Measurements from ENCODE around the gene C2CD4C. TPM values are rescaled to one million over a fixed set of nuclear protein-coding genes. Genes with fewer than 3 reads are reported as not detected.

The C2CD4C gene
- total and polyA plus RNA-seq, 10 of the 15 experiments (the other 5 are each of a cell fraction or from before 2014, with no cell fraction given), result not detected

- Histone ChIP-seq H3K27ac (ENCODE audit: control insufficient read depth, insufficient read depth) (no peak overlapping the region), H4K20me1 (ENCODE audit: control insufficient read depth, insufficient read depth) (no peaks in the 10 kb centered on the region), H3K4me1 (ENCODE audit: control insufficient read depth, insufficient read depth, low read length) (no peaks in the 10 kb centered on the region), H3K36me3 (ENCODE audit: control insufficient read depth in 2 of 2, insufficient read depth in 2 of 2, low read length in 1 of 2) (no peaks in the 10 kb centered on the region), H3K27me3 (replicated peaks in 1 of 2; ENCODE audit: control insufficient read depth in 2 of 2, insufficient read depth in 2 of 2, low read length in 1 of 2) (no peaks in the 10 kb centered on the region), H3K4me3 (no peak overlapping the region), H3K9me3 (replicated peaks; ENCODE audit: control insufficient read depth, insufficient read depth, low read length) (no peaks in the 10 kb centered on the region), H3K4me2 (ENCODE audit: control insufficient read depth, insufficient read depth) (no peak overlapping the region), H3K79me2 (ENCODE audit: control insufficient read depth, insufficient read depth, low read length) (no peaks in the 10 kb centered on the region), H3K9ac (ENCODE audit: control insufficient read depth, insufficient read depth, low read length) (no peak overlapping the region), H2AFZ (ENCODE audit: control insufficient read depth, low read depth, low read length) (no peak overlapping the region)
- intact Hi-C loops (cut with micrococcal nuclease; ENCODE audit: unreplicated experiment), result no loop called here
- BruUV-seq (replicated peaks), result no TSS peak
- no peak for ATAC-seq
- no peak for DNase-seq (ENCODE audit: low read depth, low spot score)
- WGBS (ENCODE audit: insufficient coverage, insufficient replicate concordance, low lambda C conversion rate, missing lambda C conversion rate), result 70% methylated on average over 16 of the region's 17 CpGs
- ChIA-PET SMC1A (ENCODE audit: uncharacterized antibody, unreplicated experiment) (no interaction called here), RAD21 (ENCODE audit: unreplicated experiment) (no interaction called here), POLR2A (interaction anchor here (0.5 kb wide), 1 partner anchor 159 kb away, joined by 3 read pairs; no protein-coding TSS in a partner anchor), CTCF (no interaction called here)
- TF ChIP-seq CREB1 (IDR thresholded peaks at IDR 0.05; ENCODE audit: low read depth), result no peak
- TF ChIP-seq BHLHE40 (IDR thresholded peaks at IDR 0.05; ENCODE audit: borderline replicate concordance in 1 of 2, low read depth in 2 of 2, low read length in 1 of 2), result no peak
- in situ Hi-C loops (cut with MboI), result no loop called here
- no peak for FAIRE-seq
Observed at GRCh38 chr19:364496-365287, 44.3 kb downstream of the C2CD4C start.

- in situ Hi-C loops (cut with MboI) (no loop called here), intact Hi-C loops (cut with micrococcal nuclease; ENCODE audit: unreplicated experiment) (no loop called here)
- Histone ChIP-seq H3K79me2 (ENCODE audit: control insufficient read depth, insufficient read depth, low read length) (no peaks in the 10 kb centered on the region), H3K4me2 (ENCODE audit: control insufficient read depth, insufficient read depth) (no peak overlapping the region), H3K36me3 (ENCODE audit: control insufficient read depth in 2 of 2, insufficient read depth in 2 of 2, low read length in 1 of 2) (no peaks in the 10 kb centered on the region), H3K9ac (ENCODE audit: control insufficient read depth, insufficient read depth, low read length) (no peak overlapping the region), H4K20me1 (ENCODE audit: control insufficient read depth, insufficient read depth) (no peaks in the 10 kb centered on the region), H3K4me1 (ENCODE audit: control insufficient read depth, insufficient read depth, low read length) (no peaks in the 10 kb centered on the region), H3K4me3 (no peak overlapping the region), H3K27ac (ENCODE audit: control insufficient read depth, insufficient read depth) (no peak overlapping the region), H2AFZ (ENCODE audit: control insufficient read depth, low read depth, low read length) (no peak overlapping the region), H3K9me3 (replicated peaks; ENCODE audit: control insufficient read depth, insufficient read depth, low read length) (no peaks in the 10 kb centered on the region), H3K27me3 (replicated peaks in 1 of 2; ENCODE audit: control insufficient read depth in 2 of 2, insufficient read depth in 2 of 2, low read length in 1 of 2) (no peaks in the 10 kb centered on the region)
- RAD21 ChIA-PET (ENCODE audit: unreplicated experiment), result no interaction called here
- WGBS (ENCODE audit: insufficient coverage, insufficient replicate concordance, low lambda C conversion rate, missing lambda C conversion rate), result 54% methylated on average over 11 of the region's 11 CpGs
- SMC1A ChIA-PET (ENCODE audit: uncharacterized antibody, unreplicated experiment), result no interaction called here
- POLR2A ChIA-PET, result interaction anchor here (0.7 kb wide), 1 partner anchor 103 kb away, joined by 12 read pairs; no protein-coding TSS in a partner anchor
- no peak for FAIRE-seq
- CTCF ChIA-PET, result no interaction called here
- DNase-seq (ENCODE audit: low read depth, low spot score), result no peak
- BruUV-seq (replicated peaks), result no TSS peak
- ATAC-seq, result no peak
- TF ChIP-seq NR2F1 (conservative IDR thresholded peaks at IDR 0.05) (no peak), CREB1 (IDR thresholded peaks at IDR 0.05; ENCODE audit: low read depth) (no peak), E2F8 (IDR thresholded peaks at IDR 0.05; ENCODE audit: low read depth, partially characterized antibody) (no peak), WRNIP1 (IDR thresholded peaks at IDR 0.05; ENCODE audit: borderline replicate concordance, low read depth, low read length) (no peak), CTCF (IDR thresholded peaks at IDR 0.05 in 2 of 3, conservative IDR thresholded peaks at IDR 0.05 in 1 of 3; ENCODE audit: control insufficient read depth in 2 of 3, extremely low read depth in 1 of 3, insufficient read depth in 1 of 3, low read depth in 3 of 3, low read length in 3 of 3) (no peak), ATF2 (IDR thresholded peaks at IDR 0.05; ENCODE audit: low read length) (no peak), SP1 (IDR thresholded peaks at IDR 0.05; ENCODE audit: low read depth, low read length) (no peak), MAX (IDR thresholded peaks at IDR 0.05; ENCODE audit: low read depth, low read length) (no peak), SMARCA5 (IDR thresholded peaks at IDR 0.05) (no peak)
Observed at GRCh38 chr19:362683-363082, 46.3 kb downstream of the C2CD4C start.
